Measurements from ENCODE around the gene MECR.

MECR gene

GRCh38 chr1:29197993-29198392, 32.7 kb downstream of the MECR start:
- no peak for DNase-seq

DNA sequence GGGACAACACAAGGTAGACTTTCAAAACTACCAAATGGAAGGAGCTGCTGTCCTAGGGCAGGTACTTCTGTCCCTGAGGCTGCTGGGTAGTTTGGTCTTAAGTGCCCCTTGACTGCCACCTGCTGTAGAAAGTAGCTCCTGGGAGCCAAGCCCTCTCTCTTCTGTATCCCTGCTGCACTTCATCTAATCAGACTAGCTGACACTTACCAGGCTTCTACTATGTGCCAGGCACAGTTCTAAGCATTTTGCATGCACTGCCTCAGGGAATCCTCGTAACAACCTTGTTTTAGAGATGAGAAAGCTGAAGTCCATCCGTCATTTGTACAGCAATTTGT, 33.2 kb downstream of the MECR start:
- peak; percentile 9 for DNase-seq

- no peak for DNase-seq
These were observed 33.7 kb downstream of the MECR start for GRCh38 chr1:29196863-29197589.

GRCh38 chr1:29195881-29196291, 34.8 kb downstream of the MECR start:
- no peak for DNase-seq

DNA sequence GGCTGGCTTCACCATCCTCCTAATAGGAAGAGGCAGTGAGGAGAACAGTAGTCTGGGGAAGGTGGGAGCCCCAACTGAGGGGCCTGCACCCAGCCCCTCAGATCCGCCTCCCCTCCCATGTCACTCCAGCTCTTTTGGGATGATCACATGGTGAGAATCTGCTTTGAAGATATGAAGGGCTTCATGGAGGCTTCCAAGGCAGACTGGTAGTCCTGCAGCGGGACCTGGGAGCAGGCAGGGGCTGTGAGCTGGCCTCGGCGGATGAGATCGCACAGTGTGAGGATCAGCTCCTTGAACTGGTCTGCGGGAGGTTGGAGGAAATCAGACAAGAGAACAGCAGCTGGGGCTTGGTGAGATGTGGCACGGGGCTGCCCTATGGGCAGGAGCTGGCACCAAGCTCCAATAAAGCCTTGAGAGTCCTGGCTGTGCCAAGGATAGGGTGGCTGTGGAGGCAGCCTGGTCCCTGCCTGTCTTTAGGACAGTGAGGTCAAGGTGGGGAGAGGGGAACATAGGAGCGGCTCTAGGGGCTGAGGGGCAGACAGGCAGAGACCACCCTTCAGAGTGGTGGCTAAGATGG, 36.8 kb downstream of the MECR start:
- DNase-seq = no peak

DNA sequence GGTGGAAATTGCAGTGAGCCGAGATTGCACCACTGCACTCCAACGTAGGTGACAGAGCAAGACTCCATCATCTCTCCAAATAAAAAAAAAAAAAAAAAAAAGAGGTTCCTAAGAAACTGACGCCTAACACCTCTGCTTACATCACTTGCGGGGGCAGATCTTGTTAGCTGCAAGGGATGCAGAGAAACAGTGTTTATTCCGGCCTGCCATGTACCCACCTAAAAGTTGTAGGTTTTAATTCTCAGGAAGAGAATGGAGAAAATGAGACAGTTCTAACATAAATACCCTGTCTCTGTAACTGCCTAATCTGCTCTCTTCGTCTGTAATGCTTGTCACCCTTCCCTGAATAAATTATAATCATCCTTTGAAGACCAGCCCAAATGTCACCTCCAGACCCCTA, 40.0 kb downstream of the MECR start:
- DNase-seq = no peak

DNA sequence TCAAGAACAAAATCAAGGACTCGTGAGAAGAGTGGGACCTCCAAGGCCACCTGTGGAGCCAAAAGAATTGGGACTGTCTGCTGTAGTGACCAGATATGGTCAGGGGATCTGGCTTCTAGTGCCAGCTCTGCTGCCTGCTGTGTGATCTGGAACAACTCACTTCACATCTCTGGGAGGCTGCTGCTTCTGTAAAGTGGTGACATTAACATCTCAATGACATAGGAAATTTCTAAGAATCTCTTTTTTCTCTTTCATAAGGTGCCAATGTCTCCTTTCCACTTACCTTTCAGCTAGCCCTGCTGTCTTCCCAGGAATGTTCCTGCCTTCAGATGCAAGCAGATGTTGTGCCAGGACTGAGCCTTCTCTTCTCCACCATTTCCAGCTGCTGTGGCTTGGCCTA, 44.0 kb downstream of the MECR start:
- no peak for DNase-seq

- DNase-seq = no peak
These were observed 44.5 kb downstream of the MECR start for GRCh38 chr1:29186252-29186651.

- no peak for DNase-seq
These were observed 47.4 kb downstream of the MECR start for GRCh38 chr1:29183287-29183686.

- peak; percentile 99 for DNase-seq
These were observed 49.1 kb downstream of the MECR start, which contains the start of gene SRSF4 for GRCh38 chr1:29181413-29182225. TSS of gene SRSF4 (minus strand) at chr1:29181900. CDS start at chr1:29181752, 148 bp downstream.

DNA sequence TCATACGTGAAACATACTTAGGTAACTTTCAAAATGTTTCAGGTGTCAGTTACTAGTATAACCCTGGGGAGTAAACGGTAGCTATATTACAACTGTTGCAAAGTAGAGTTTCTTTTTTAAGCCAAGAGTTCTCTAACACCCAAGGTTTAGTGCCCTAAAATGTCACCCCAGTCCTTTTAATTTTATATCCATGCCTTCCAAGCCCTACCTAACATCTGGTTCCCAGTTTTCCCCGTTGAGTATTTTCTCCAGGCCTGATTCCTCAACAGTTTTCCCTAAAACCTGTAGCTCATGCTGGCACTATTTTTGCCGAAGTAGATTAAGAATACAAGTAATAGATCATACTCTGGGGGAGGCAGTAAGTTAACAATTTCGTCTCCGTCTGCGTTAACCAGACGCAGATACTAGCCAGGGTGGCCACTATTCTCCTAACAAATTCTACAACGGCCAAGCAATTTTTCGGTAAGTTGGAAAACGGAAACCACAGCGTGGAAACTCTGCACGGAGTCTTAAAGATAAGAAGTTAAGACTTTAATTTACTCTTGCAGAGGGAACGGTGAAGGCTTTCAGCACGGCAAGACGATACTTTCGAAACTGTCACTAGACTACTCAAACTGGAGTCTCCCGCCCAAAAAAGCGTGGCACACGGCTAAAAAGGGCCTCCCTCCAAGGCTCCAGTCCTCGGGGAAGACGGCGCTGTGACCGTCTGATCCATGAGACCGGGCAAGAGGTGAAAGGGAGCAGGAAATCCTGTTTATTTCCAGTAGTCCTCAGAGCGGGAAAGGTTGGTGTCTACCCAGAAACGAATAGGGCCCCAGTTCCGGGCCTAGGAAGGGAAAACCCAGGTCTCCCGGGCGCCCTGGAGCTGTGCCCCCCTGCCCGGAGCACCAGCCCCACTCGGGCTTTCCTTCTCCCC, 50.0 kb downstream of the MECR start:
- no peak for DNase-seq

- no peak for DNase-seq
These were observed 51.0 kb downstream of the MECR start for GRCh38 chr1:29179641-29180184.

DNA sequence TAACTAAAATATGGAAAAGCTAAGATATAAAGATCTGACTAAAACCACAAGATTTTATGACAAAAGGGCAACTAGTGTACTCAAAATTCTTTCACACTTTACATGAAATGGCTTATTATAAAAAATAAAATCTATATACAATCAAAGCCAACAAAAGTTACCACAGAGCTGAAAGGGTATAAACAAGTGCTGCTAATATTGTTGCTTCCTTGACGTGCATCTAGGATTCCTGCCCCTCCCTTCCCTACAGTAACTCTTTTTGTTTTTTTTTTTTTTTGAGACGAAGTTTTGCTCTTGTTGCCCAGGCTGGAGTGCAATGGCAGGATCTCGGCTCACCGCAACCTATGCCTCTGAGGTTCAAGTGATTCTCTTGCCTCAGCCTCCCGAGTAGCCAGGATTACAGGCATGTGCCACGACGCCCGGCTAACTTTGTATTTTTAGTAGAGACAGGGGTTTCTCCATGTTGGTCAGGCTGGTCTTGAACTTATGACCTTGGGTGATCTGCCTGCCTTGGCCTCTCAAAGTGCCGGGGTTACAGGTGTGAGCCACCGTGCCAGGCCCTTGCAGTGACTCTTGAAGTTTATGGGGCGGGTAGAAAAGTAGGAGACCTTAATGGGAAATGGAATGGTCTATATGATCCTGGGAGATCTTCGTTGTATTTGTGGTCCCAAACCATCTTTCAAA, 53.6 kb downstream of the MECR start:
- DNase-seq = no peak

GRCh38 chr1:29176576-29176975, 54.2 kb downstream of the MECR start:
- no peak for DNase-seq

- DNase-seq = no peak
These were observed 58.3 kb downstream of the MECR start for GRCh38 chr1:29172415-29172939.

DNA sequence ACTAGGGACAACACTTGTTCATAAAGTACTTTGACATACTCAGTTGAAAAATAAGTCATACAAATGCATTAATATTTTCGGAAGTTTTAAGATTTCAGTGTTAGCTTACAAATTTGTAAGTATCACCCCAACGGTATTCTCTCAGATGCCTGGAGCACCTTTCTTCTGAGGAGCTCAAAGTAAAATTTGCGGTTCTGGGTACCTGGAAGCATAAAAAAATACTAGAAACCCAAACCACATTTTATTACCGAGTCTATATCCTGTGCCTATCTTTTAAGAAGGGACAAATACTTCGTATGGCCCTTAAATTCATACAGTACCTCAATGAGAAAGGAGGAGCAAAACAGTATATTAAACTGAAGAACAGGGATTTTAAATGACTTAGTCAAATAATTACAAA, 59.2 kb downstream of the MECR start:
- no peak for DNase-seq

- DNase-seq = no peak
These were observed 59.6 kb downstream of the MECR start for GRCh38 chr1:29171089-29171488.

GRCh38 chr1:29169976-29170375, 60.8 kb downstream of the MECR start:
- DNase-seq = no peak

DNA sequence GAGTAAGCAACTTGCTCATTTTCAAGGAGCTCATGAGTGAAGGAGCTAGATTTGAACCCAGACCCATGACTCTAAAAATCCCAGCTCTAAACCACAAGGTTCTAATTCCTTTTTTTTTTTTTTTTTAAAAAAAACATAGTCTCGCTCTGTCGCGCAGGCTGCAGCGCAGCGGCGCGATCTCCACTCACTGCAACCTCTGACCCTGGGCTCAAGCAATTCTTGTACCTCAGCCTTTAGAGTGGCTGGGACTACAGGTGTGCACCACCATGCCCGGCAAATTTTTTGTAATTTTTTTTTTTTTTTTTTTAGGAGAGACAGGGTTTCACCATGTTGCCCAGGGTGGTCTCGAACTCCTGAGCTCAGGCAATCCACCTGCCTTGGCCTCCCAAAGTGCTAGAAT, 62.8 kb downstream of the MECR start:
- DNase-seq = no peak

- no peak for DNase-seq
These were observed 64.3 kb downstream of the MECR start for GRCh38 chr1:29166291-29166878.

DNA sequence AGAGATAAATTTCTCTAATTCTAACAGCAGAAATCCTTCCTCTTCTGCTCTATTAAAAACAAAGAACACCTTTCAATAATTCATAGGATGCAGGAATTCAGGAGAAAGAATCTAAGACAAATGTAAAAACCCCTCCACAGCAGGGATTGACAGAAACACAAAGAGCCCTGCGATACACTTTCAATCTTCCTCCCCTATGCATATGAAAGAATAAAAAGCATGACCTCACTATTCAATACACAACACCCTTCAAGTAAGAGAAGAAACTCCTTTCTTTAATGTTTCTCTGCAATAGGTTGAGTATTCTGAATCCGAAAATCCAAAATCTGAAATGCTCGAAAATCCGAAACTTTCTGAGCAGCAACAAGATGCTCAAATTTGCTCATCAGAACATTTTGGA, 66.1 kb downstream of the MECR start:
- DNase-seq = no peak

All from activated gamma-delta T cell treated with Interleukin-2 at 50 U/mL for 16 hours (primary cell).